ENCODE results near the gene KDM8. TPM values are rescaled to one million over a fixed set of nuclear protein-coding genes. Genes with fewer than 3 reads are reported as not detected.

The KDM8 gene
- total RNA-seq, 2 donors from 2014 or later: 1.5 to 9.0 TPM

- DNase-seq (ENCODE audit: low spot score) (no peak), ATAC-seq (ENCODE audit: insufficient number of reproducible peaks, low FRiP score, low read depth) (no peak)
- Histone ChIP-seq H3K9me3 (no peaks in the 10 kb centered on the region), H3K27me3 (replicated peaks; ENCODE audit: insufficient read depth) (no peaks in the 10 kb centered on the region), H3K27ac (peak overlapping the region in 1 of 2 donors; percentile 57), H3K4me3 (no peak overlapping the region), H3K4me1 (ENCODE audit: control insufficient read depth in 1 of 2, low read depth in 2 of 2) (peaks cover 20 to 47% of the 10 kb centered on the region in 2 donors), H3K36me3 (no peaks in the 10 kb centered on the region)
- TF ChIP-seq CTCF (IDR thresholded peaks at IDR 0.05): no peak
Measured at GRCh38 chr16:27238016-27238587, 34.8 kb downstream of the KDM8 start.

- no peak for ATAC-seq (ENCODE audit: insufficient number of reproducible peaks, low FRiP score, low read depth)
- no peak for TF ChIP-seq CTCF (IDR thresholded peaks at IDR 0.05)
- Histone ChIP-seq H3K9me3 (no peaks in the 10 kb centered on the region), H3K36me3 (no peaks in the 10 kb centered on the region), H3K4me3 (no peak overlapping the region), H3K27ac (no peak overlapping the region), H3K27me3 (replicated peaks; ENCODE audit: insufficient read depth) (no peaks in the 10 kb centered on the region), H3K4me1 (ENCODE audit: control insufficient read depth in 1 of 2, low read depth in 2 of 2) (peaks cover 23 to 51% of the 10 kb centered on the region in 2 donors)
- no peak for DNase-seq (ENCODE audit: low spot score)
Measured at GRCh38 chr16:27238591-27238990, 35.3 kb downstream of the KDM8 start.

- H3K9me3 ChIP-seq: no peaks in the 10 kb centered on the region
- no peaks in the 10 kb centered on the region for H3K36me3 ChIP-seq
- no peak overlapping the region for H3K27ac ChIP-seq
- H3K27me3 ChIP-seq (replicated peaks; ENCODE audit: insufficient read depth): no peaks in the 10 kb centered on the region
- H3K4me1 ChIP-seq (ENCODE audit: control insufficient read depth in 1 of 2, low read depth in 2 of 2): peaks cover 28 to 55% of the 10 kb centered on the region in 2 donors
- ATAC-seq (ENCODE audit: insufficient number of reproducible peaks, low FRiP score, low read depth) (no peak), DNase-seq (ENCODE audit: low spot score) (no peak)
- H3K4me3 ChIP-seq: no peak overlapping the region
- no peak for TF ChIP-seq CTCF (IDR thresholded peaks at IDR 0.05)
Measured at GRCh38 chr16:27239026-27239425, 35.7 kb downstream of the KDM8 start.

GRCh38 chr16:27239906-27240655, 36.8 kb downstream of the KDM8 start:
- DNase-seq (ENCODE audit: low spot score) (no peak), ATAC-seq (ENCODE audit: insufficient number of reproducible peaks, low FRiP score, low read depth) (no peak)
- Histone ChIP-seq H3K9me3 (no peaks in the 10 kb centered on the region), H3K4me3 (no peak overlapping the region), H3K36me3 (no peaks in the 10 kb centered on the region), H3K27me3 (replicated peaks; ENCODE audit: insufficient read depth) (no peaks in the 10 kb centered on the region), H3K27ac (peak overlapping the region; percentile 32 to 90), H3K4me1 (ENCODE audit: control insufficient read depth in 1 of 2, low read depth in 2 of 2) (peaks cover 38 to 57% of the 10 kb centered on the region in 2 donors)
- no peak for TF ChIP-seq CTCF (IDR thresholded peaks at IDR 0.05)

GRCh38 chr16:27240948-27241531, 37.7 kb downstream of the KDM8 start:
- ATAC-seq (ENCODE audit: insufficient number of reproducible peaks, low FRiP score, low read depth): no peak
- no peaks in the 10 kb centered on the region for H3K9me3 ChIP-seq
- DNase-seq (ENCODE audit: low spot score): no peak
- no peaks in the 10 kb centered on the region for H3K27me3 ChIP-seq (replicated peaks; ENCODE audit: insufficient read depth)
- peaks cover 48 to 57% of the 10 kb centered on the region in 2 donors for H3K4me1 ChIP-seq (ENCODE audit: control insufficient read depth in 1 of 2, low read depth in 2 of 2)
- H3K36me3 ChIP-seq: no peaks in the 10 kb centered on the region
- no peak overlapping the region for H3K4me3 ChIP-seq
- peak overlapping the region; percentile 32 to 90 for H3K27ac ChIP-seq
- TF ChIP-seq CTCF (IDR thresholded peaks at IDR 0.05): no peak

Data from thoracic aorta (tissue), 2 donors.